Measurements from ENCODE around the gene EXOC6B.

The EXOC6B gene

GRCh38 chr2:72826156-72826477 is 284 bp upstream of the EXOC6B start:
- Histone ChIP-seq H3K36me3 (ENCODE audit: control insufficient read depth, insufficient read depth, low read length) (no peaks in the 10 kb centered on the region), H3K4me3 (ENCODE audit: low read length) (peak overlapping the region; percentile 87), H3K27me3 (ENCODE audit: control insufficient read depth, insufficient read depth, low read length) (no peaks in the 10 kb centered on the region), H3K27ac (ENCODE audit: low read depth, low read length) (no peak overlapping the region), H3K4me1 (ENCODE audit: control insufficient read depth, insufficient read depth, low read length) (peaks cover 9% of the 10 kb centered on the region), H3K9ac (ENCODE audit: low read length) (no peak overlapping the region)

DNA sequence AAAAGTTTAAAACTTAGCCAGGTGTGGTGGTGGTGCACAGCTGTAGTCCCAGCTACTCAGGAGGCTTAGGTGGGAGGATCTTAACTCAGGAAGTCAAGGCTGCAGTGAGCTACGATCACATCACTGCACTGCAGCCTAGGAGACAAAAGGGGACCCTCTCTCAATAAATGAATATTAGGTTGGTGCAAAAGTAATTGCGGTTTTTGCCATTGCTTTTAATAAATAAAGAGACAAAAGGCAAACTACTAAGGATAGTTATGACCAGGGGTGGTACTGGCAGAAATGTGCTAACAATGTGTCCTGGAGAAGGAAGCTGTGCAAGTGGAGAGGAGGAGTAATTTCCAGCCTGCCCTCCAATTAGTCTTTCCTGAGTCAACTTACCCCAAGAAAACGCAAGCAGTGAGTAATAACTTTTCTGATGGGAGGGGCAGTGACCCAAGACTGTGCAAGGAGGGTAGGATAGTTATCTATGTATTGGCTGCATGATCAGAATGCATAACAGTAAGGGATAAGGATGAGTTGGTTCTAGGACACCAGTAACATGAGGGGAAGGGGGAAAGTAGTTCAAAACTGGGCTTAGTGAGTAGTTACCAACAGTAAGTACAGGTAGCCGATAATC is 1.5 kb downstream of the EXOC6B start:
- no peak overlapping the region for H3K9ac ChIP-seq (ENCODE audit: low read length)
- no peak overlapping the region for H3K27ac ChIP-seq (ENCODE audit: low read depth, low read length)
- peak overlapping the region; percentile 87 for H3K4me3 ChIP-seq (ENCODE audit: low read length)
- H3K27me3 ChIP-seq (ENCODE audit: control insufficient read depth, insufficient read depth, low read length), result no peaks in the 10 kb centered on the region
- H3K36me3 ChIP-seq (ENCODE audit: control insufficient read depth, insufficient read depth, low read length), result no peaks in the 10 kb centered on the region
- peaks cover 9% of the 10 kb centered on the region for H3K4me1 ChIP-seq (ENCODE audit: control insufficient read depth, insufficient read depth, low read length)

DNA sequence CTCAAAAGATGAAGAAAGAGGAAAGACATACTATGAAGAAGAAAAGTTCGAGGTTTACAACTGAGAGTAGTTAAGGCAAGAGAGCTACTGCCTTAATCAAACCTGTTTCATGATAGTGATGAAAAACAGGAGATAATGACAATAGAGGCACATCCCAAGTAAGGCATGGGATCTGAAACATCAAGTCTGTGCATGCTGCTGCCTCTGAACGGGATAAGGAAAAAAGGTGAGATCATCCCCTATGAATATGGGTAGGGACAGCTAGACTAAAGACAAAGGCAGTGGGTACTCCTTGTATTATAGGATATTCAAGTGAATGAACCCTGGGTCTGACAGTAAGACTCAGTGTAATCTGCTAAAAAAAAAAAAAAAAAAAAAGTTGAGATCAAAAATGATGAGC is 3.0 kb downstream of the EXOC6B start:
- H3K4me1 ChIP-seq (ENCODE audit: control insufficient read depth, insufficient read depth, low read length), result peaks cover 9% of the 10 kb centered on the region
- no peaks in the 10 kb centered on the region for H3K36me3 ChIP-seq (ENCODE audit: control insufficient read depth, insufficient read depth, low read length)
- no peaks in the 10 kb centered on the region for H3K27me3 ChIP-seq (ENCODE audit: control insufficient read depth, insufficient read depth, low read length)
- H3K4me3 ChIP-seq (ENCODE audit: low read length), result no peak overlapping the region
- H3K9ac ChIP-seq (ENCODE audit: low read length), result no peak overlapping the region
- no peak overlapping the region for H3K27ac ChIP-seq (ENCODE audit: low read depth, low read length)

DNA sequence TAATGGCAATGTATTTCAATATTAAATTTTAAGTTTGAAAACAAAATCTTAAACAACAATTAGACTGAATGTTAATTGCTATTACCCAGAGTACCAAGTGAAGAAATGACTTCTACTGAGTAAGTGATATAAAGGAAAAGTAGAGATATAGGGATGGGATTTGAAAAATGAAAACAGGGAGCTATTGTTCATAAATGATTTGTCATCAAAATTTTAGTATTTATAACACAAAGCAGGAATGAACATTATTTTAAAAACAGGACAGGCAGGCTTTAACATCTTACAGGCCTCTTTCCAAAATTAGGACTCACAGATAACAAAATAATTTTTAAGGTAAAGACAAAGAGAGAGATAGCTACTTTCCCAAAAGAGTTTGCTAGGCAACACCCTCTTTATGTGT is 3.9 kb downstream of the EXOC6B start:
- Histone ChIP-seq H3K27me3 (ENCODE audit: control insufficient read depth, insufficient read depth, low read length) (no peaks in the 10 kb centered on the region), H3K36me3 (ENCODE audit: control insufficient read depth, insufficient read depth, low read length) (no peaks in the 10 kb centered on the region), H3K4me3 (ENCODE audit: low read length) (no peak overlapping the region), H3K27ac (ENCODE audit: low read depth, low read length) (no peak overlapping the region), H3K9ac (ENCODE audit: low read length) (no peak overlapping the region), H3K4me1 (ENCODE audit: control insufficient read depth, insufficient read depth, low read length) (peaks cover 9% of the 10 kb centered on the region)

GRCh38 chr2:72821118-72821517 is 4.7 kb downstream of the EXOC6B start:
- H3K4me3 ChIP-seq (ENCODE audit: low read length), result no peak overlapping the region
- no peak overlapping the region for H3K27ac ChIP-seq (ENCODE audit: low read depth, low read length)
- H3K27me3 ChIP-seq (ENCODE audit: control insufficient read depth, insufficient read depth, low read length), result no peaks in the 10 kb centered on the region
- peaks cover 9% of the 10 kb centered on the region for H3K4me1 ChIP-seq (ENCODE audit: control insufficient read depth, insufficient read depth, low read length)
- no peaks in the 10 kb centered on the region for H3K36me3 ChIP-seq (ENCODE audit: control insufficient read depth, insufficient read depth, low read length)
- H3K9ac ChIP-seq (ENCODE audit: low read length), result no peak overlapping the region

GRCh38 chr2:72819501-72819900 is 6.3 kb downstream of the EXOC6B start:
- Histone ChIP-seq H3K4me1 (ENCODE audit: control insufficient read depth, insufficient read depth, low read length) (peaks cover 2% of the 10 kb centered on the region), H3K36me3 (ENCODE audit: control insufficient read depth, insufficient read depth, low read length) (no peaks in the 10 kb centered on the region), H3K27ac (ENCODE audit: low read depth, low read length) (no peak overlapping the region), H3K4me3 (ENCODE audit: low read length) (no peak overlapping the region), H3K9ac (ENCODE audit: low read length) (no peak overlapping the region), H3K27me3 (ENCODE audit: control insufficient read depth, insufficient read depth, low read length) (no peaks in the 10 kb centered on the region)

DNA sequence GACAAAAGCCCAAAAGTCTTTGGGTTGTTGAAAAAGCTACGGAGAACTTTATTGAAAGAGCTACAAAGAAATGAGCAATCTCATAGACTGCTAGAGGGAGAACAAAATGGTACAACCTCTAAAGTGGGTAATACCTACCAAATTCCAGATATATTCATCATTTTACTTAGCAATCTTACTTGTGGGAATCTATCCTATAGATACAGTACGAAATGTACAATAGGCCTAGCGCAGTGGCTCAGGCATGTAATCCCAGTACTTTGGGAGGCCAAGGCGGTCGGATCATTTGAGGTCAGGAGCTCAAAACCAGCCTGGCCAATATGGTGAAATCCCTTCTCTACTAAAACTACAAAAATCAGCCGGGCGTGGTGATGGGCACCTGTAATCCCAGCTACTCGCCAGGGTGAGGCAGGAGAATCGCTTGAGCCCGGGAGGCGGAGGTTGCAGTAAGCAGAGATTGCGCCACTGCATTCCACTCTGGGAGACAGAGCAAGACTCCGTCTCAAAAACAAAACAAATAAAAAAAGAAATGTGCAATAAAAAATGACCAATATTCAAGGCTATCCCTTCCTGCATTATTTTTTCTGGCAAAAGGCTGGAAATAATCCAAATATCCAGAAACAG is 10.1 kb downstream of the EXOC6B start:
- H3K27ac ChIP-seq (ENCODE audit: low read depth, low read length), result no peak overlapping the region
- no peaks in the 10 kb centered on the region for H3K27me3 ChIP-seq (ENCODE audit: control insufficient read depth, insufficient read depth, low read length)
- no peaks in the 10 kb centered on the region for H3K4me1 ChIP-seq (ENCODE audit: control insufficient read depth, insufficient read depth, low read length)
- no peaks in the 10 kb centered on the region for H3K36me3 ChIP-seq (ENCODE audit: control insufficient read depth, insufficient read depth, low read length)
- H3K9ac ChIP-seq (ENCODE audit: low read length), result no peak overlapping the region
- H3K4me3 ChIP-seq (ENCODE audit: low read length), result no peak overlapping the region

DNA sequence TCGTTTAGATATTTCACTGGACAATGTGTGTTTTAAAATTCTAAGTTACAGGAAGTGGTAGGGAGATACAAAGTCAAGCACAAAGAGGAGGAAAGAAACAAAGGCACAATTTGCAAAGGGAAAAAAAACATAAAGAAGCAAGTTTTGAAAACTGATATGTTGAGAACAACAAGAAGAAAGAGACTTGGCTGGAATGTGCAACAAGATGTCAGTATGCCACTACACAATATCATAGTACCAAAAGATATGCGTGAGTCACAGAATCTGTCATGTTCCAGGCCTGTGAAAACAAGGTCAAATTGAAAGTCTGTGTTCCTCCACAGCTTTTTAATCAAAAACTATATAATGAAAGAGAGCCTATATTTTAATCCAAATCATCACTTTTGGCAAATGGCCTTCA is 12.0 kb downstream of the EXOC6B start:
- no peaks in the 10 kb centered on the region for H3K27me3 ChIP-seq (ENCODE audit: control insufficient read depth, insufficient read depth, low read length)
- no peak overlapping the region for H3K9ac ChIP-seq (ENCODE audit: low read length)
- no peaks in the 10 kb centered on the region for H3K36me3 ChIP-seq (ENCODE audit: control insufficient read depth, insufficient read depth, low read length)
- no peak overlapping the region for H3K27ac ChIP-seq (ENCODE audit: low read depth, low read length)
- H3K4me3 ChIP-seq (ENCODE audit: low read length), result no peak overlapping the region
- H3K4me1 ChIP-seq (ENCODE audit: control insufficient read depth, insufficient read depth, low read length), result no peaks in the 10 kb centered on the region

GRCh38 chr2:72810165-72810564 is 15.7 kb downstream of the EXOC6B start:
- Histone ChIP-seq H3K9ac (ENCODE audit: low read length) (no peak overlapping the region), H3K27ac (ENCODE audit: low read depth, low read length) (no peak overlapping the region), H3K4me3 (ENCODE audit: low read length) (no peak overlapping the region), H3K36me3 (ENCODE audit: control insufficient read depth, insufficient read depth, low read length) (no peaks in the 10 kb centered on the region), H3K27me3 (ENCODE audit: control insufficient read depth, insufficient read depth, low read length) (no peaks in the 10 kb centered on the region), H3K4me1 (ENCODE audit: control insufficient read depth, insufficient read depth, low read length) (no peaks in the 10 kb centered on the region)

GRCh38 chr2:72809095-72809494 is 16.7 kb downstream of the EXOC6B start:
- Histone ChIP-seq H3K4me1 (ENCODE audit: control insufficient read depth, insufficient read depth, low read length) (no peaks in the 10 kb centered on the region), H3K27ac (ENCODE audit: low read depth, low read length) (no peak overlapping the region), H3K4me3 (ENCODE audit: low read length) (no peak overlapping the region), H3K9ac (ENCODE audit: low read length) (no peak overlapping the region), H3K36me3 (ENCODE audit: control insufficient read depth, insufficient read depth, low read length) (no peaks in the 10 kb centered on the region), H3K27me3 (ENCODE audit: control insufficient read depth, insufficient read depth, low read length) (no peaks in the 10 kb centered on the region)

DNA sequence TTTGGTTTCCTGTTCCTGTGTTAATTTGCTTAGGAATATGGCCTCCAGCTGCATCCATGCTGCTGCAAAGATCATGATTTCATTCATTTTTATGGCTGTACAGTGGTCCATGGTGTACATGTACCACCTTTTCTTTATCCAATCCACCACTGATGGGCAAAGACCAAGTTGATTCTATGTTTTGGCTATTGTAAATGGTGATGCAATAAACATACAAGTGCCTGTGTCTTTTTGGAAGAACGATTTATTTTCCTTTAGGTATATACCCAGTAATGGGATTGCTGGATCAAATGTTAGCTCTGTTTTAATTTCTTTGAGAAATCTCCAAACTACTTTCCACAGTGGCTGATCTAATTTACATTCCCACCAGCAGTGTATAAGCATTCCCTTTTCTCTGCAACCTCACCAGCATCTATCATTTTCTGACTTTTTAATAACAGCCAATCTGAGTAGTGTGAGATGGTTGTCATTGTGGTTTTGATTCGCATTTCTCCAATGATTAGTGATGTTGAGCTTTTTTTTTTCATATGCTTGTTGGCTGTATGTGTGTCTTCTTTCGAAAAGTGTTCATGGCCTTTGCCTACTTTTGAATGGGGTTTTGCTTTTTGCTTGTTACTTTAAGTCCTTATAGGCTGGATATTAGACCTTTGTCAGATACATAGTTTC is 19.4 kb downstream of the EXOC6B start:
- Histone ChIP-seq H3K9ac (ENCODE audit: low read length) (no peak overlapping the region), H3K27ac (ENCODE audit: low read depth, low read length) (no peak overlapping the region), H3K36me3 (ENCODE audit: control insufficient read depth, insufficient read depth, low read length) (no peaks in the 10 kb centered on the region), H3K4me1 (ENCODE audit: control insufficient read depth, insufficient read depth, low read length) (no peaks in the 10 kb centered on the region), H3K27me3 (ENCODE audit: control insufficient read depth, insufficient read depth, low read length) (no peaks in the 10 kb centered on the region), H3K4me3 (ENCODE audit: low read length) (no peak overlapping the region)

DNA sequence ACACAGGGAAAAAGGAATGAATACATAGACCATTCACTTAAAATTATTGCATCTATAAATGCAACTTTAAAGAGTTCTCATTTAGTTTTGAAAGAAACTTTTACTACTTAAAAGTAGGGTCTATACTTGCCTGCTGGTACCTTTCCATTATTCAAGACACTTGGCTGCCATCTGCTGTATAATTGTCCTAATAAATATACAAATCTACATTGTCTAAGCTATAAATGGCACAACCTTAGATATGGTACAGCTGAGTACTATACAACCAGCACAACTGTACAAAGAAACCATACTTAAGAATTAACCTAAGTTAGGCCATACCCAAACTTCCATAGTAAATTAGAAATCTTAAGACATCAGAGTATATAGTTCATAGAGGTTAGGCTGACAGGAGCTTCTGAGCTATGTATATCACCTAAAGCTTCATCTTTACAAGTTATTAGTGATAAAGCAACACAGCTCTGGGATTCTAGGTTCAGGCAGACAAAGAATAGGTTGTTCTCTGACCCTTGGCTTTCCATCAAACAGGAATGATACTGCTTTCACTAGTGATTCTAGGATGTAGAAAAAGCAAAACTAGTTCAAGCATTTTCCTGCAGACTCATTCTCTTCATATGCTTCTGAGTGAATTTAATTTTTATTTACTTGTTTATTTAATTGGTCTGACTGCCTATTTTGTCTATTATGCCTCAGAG is 22.1 kb downstream of the EXOC6B start:
- Histone ChIP-seq H3K9ac (ENCODE audit: low read length) (no peak overlapping the region), H3K27me3 (ENCODE audit: control insufficient read depth, insufficient read depth, low read length) (no peaks in the 10 kb centered on the region), H3K4me3 (ENCODE audit: low read length) (no peak overlapping the region), H3K36me3 (ENCODE audit: control insufficient read depth, insufficient read depth, low read length) (no peaks in the 10 kb centered on the region), H3K27ac (ENCODE audit: low read depth, low read length) (no peak overlapping the region), H3K4me1 (ENCODE audit: control insufficient read depth, insufficient read depth, low read length) (no peaks in the 10 kb centered on the region)

Measured in rectal smooth muscle tissue (tissue), 1 donor.